ENCODE results near the gene CBLB.

The CBLB gene

GRCh38 chr3:105876780-105877327, 8.0 kb upstream of the CBLB start:
- H3K27ac ChIP-seq: no peak overlapping the region
- DNase-seq (ENCODE audit: low read depth, low spot score): no peak

- DNase-seq (ENCODE audit: low read depth, low spot score): no peak
- peak overlapping the region; percentile 70 for H3K27ac ChIP-seq
Measured at GRCh38 chr3:105869861-105870755, 1.3 kb upstream of the CBLB start.

GRCh38 chr3:105869531-105869833, 670 bp upstream of the CBLB start:
- no peak for DNase-seq (ENCODE audit: low read depth, low spot score)

GRCh38 chr3:105868431-105868741, 426 bp downstream of the CBLB start:
- no peak for DNase-seq (ENCODE audit: low read depth, low spot score)
- peak overlapping the region; percentile 70 for H3K27ac ChIP-seq

More at GRCh38 chr3:105869531-105869833, 670 bp upstream of the CBLB start:
- peak overlapping the region; percentile 70 for H3K27ac ChIP-seq

GRCh38 chr3:105867712-105868430, 941 bp downstream of the CBLB start:
- H3K27ac ChIP-seq: peak overlapping the region; percentile 70
- no peak for DNase-seq (ENCODE audit: low read depth, low spot score)

GRCh38 chr3:105866656-105867653, 1.9 kb downstream of the CBLB start:
- no peak for DNase-seq (ENCODE audit: low read depth, low spot score)
- peak overlapping the region; percentile 70 for H3K27ac ChIP-seq

GRCh38 chr3:105865867-105866350, 2.9 kb downstream of the CBLB start:
- peak overlapping the region; percentile 70 for H3K27ac ChIP-seq
- no peak for DNase-seq (ENCODE audit: low read depth, low spot score)

- DNase-seq (ENCODE audit: low read depth, low spot score): no peak
- peak overlapping the region; percentile 70 for H3K27ac ChIP-seq
Measured at GRCh38 chr3:105865016-105865623, 3.7 kb downstream of the CBLB start.

- no peak for DNase-seq (ENCODE audit: low read depth, low spot score)
- no peak overlapping the region for H3K27ac ChIP-seq
Measured at GRCh38 chr3:105864212-105864611, 4.6 kb downstream of the CBLB start.

GRCh38 chr3:105863608-105864007, 5.2 kb downstream of the CBLB start:
- no peak for DNase-seq (ENCODE audit: low read depth, low spot score)
- H3K27ac ChIP-seq: no peak overlapping the region

GRCh38 chr3:105862217-105862616, 6.6 kb downstream of the CBLB start:
- DNase-seq (ENCODE audit: low read depth, low spot score): no peak
- H3K27ac ChIP-seq: no peak overlapping the region

GRCh38 chr3:105860641-105861040, 8.2 kb downstream of the CBLB start:
- H3K27ac ChIP-seq: no peak overlapping the region
- DNase-seq (ENCODE audit: low read depth, low spot score): no peak

- H3K27ac ChIP-seq: no peak overlapping the region
- no peak for DNase-seq (ENCODE audit: low read depth, low spot score)
Measured at GRCh38 chr3:105858017-105858416, 10.8 kb downstream of the CBLB start.

- H3K27ac ChIP-seq: no peak overlapping the region
- no peak for DNase-seq (ENCODE audit: low read depth, low spot score)
Measured at GRCh38 chr3:105857601-105858000, 11.2 kb downstream of the CBLB start.

GRCh38 chr3:105856605-105857004, 12.2 kb downstream of the CBLB start:
- no peak for DNase-seq (ENCODE audit: low read depth, low spot score)
- H3K27ac ChIP-seq: no peak overlapping the region

GRCh38 chr3:105853801-105854432, 14.9 kb downstream of the CBLB start:
- H3K27ac ChIP-seq: no peak overlapping the region
- DNase-seq (ENCODE audit: low read depth, low spot score): no peak

GRCh38 chr3:105851582-105851981, 17.2 kb downstream of the CBLB start:
- no peak for DNase-seq (ENCODE audit: low read depth, low spot score)
- H3K27ac ChIP-seq: no peak overlapping the region

GRCh38 chr3:105851176-105851575, 17.6 kb downstream of the CBLB start:
- DNase-seq (ENCODE audit: low read depth, low spot score): no peak
- H3K27ac ChIP-seq: no peak overlapping the region

GRCh38 chr3:105850593-105850992, 18.2 kb downstream of the CBLB start:
- no peak overlapping the region for H3K27ac ChIP-seq
- no peak for DNase-seq (ENCODE audit: low read depth, low spot score)
